CD4-positive, alpha-beta T cell treated with Interleukin-15 for 4 hours (primary cell): Measurements from ENCODE around the gene CACNA1C.
"Not testable (repeated sequence)": the region's sequence is repeated elsewhere in the genome, so short reads cannot be mapped to it uniquely, and the experiment has no call there.

ENCODE experiments used
- DNase-seq: peaks from one replicate; pipeline ENCODE4 v3.0.0-alpha.2; 2020; ENCODE audit warnings: low spot score

CACNA1C gene

DNA sequence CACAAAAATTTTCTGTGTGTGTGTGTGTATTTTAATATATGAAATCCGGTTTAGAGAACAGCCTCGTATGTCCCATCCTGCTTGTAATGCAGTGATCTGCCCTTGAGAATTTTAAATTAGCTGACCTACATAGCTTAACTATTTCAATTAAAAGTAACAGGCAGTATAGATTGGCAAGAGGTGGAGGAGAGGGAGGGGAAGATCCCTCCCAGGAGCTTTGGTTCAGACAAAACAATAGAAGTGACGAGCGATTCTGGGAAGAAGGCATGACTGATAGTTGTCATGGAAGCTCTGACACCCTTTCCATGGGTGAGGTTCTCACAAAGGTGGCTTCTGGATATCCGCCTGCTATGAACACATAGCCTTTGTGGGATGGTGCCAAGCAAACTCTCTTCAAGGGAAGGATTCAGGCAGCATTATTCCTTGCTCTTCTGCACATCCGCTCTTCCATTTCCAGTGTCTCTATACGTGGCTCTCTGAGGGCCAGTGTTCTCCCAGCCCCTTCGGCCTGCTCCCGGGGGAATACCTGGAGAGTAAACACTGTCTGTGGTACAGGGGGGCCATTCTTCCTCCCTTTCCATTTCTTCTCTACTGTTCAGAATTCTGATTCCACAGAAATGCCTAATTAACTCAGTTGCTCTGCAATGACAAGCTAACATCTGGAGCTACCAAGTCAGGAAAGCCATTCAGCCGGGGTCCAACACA, 182.0 kb downstream of the CACNA1C start:
- no peak for DNase-seq

GRCh38 chr12:2236506-2237294, 183.9 kb downstream of the CACNA1C start:
- no peak for DNase-seq

GRCh38 chr12:2238111-2238510, 185.3 kb downstream of the CACNA1C start:
- no peak for DNase-seq

- DNase-seq, result no peak
Measured at GRCh38 chr12:2239381-2239871, 186.6 kb downstream of the CACNA1C start.

- DNase-seq, result no peak
Measured at GRCh38 chr12:2240390-2240789, 187.6 kb downstream of the CACNA1C start.

- DNase-seq, result no peak
Measured at GRCh38 chr12:2240984-2241383, 188.2 kb downstream of the CACNA1C start.

DNA sequence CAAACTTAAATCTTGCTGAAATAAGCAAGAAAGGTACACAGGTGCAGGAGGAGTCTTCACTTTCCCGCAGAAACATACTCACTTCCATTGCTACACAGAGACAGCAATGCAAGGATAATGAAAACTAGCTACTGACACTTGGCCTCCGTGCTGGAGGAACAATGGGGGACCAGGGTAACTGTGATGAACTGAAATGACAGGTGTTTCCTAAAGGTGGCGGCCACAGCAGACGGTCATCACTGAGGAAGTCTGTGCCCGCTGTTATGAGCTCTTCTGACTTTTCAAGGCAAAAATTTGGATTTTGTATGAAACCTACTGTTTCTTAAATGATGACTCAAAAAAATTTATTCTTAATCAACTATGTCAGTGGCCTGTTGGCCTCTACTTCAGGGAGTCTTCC, 189.4 kb downstream of the CACNA1C start:
- DNase-seq, result no peak

DNA sequence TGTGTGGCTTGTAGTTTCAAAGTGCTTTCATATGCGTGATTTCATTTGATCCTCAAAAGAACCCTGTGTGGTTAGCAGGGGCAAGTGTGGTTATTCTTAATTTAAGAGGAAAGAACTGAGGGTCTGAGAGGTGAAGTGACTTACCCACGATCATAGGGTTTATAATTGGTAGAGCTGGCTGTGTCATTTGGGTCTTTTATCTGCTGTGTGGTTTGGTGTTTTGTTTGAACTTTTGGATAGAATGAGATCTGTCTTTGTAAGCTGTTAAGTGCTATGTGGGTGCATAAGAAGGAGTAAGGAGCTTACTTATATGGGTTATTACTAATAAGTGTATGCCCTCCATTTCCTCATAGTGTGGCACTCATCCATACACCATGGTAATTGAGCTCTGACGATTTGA, 190.0 kb downstream of the CACNA1C start:
- DNase-seq, result no peak

DNA sequence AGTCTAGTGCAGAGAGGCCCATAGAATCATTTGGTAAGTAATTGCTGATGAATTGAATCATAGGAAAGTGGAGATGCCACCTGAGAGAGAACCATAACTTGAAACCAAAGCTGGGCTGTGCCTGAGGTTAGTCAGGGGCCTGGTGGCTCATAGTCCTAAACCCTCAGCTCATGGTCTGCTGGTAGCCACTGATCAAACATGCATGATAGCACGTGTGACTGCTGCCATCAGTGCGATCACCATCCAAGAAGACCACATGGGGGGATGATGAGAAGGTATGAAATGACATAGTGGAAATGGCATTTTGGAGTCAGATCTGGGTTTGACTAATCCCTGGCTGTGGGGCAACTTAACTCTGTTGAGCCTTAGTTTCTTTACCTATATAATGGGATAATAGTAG, 190.5 kb downstream of the CACNA1C start:
- no peak for DNase-seq

DNA sequence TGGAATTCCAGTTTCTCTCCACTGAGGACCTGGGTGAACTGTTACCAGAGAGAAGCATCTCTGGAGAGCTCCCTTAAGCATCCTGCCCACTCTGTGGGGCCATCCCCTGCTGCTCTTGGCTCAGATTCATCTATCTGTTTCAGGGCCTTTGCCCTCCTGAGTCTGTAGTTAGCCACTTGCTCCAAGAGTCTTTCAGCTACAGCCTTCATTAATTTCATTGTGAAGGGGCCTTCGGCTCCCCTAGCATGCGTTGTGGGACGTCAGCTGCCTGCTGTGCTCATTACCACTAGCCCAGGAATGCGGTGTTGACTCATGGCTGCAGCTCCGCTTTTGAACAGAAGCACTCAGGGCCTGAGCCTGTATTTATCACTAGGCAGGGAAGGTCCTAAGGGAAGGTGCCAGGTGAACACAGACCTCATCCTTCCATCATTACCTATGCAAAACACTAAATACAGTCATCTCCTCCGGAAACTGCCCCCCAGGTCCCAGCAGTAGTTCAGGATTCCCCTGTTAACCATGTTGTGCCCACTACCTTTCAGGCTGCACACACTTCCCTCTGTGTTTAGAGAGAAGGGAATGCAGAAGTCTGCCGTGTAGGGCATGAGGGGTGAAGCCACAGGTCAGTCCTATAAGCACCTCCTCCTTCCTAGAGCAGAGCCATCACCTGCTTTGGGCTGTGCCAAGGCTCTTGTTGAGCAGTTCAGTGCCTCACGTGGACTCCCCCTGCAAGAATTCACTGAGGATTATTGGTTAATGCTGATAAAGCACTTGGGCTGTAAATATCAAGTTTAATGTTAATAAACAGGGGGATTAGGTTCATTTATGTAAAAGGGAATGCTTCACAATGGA, 191.4 kb downstream of the CACNA1C start:
- DNase-seq, result no peak

DNA sequence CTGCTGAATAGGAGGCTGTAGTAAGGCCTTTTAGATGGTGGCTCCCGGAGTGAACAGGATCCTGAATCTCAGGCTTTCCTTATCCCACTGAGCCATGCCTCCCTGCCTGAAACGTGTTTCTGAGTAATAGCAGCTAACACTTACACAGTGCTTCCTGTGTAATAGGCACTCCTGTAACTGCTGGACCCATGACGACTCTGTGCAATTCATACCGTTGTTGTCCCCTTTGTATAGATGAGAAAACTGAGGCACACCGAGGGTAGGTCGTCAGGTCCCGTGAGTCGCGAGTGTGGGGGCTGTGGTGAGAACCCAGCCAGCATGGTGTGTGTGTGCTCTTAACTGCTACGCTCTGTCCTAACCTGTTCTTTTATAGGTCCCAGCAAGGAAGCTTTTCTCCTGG, 193.6 kb downstream of the CACNA1C start:
- DNase-seq, result no peak

DNA sequence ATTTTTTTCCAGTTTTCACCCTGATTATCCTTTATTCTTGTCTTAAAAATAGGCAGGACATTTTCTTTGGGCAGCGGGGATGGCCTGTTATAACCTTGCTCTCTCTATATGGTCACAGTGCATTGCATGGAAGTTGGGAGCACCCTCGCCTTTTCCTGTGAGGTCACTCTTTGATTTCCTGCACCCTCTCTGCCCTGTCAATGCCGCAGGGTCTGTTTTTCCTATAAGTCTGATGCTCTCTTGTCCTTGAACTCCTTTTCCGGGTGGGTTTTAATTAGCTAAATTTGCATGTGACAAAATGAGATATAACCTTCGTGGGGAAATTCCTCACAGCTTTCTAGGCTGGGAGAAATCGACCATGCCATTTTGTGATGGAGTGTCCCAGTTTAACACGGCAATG, 194.3 kb downstream of the CACNA1C start:
- no peak for DNase-seq

- no peak for DNase-seq
Measured at GRCh38 chr12:2247596-2247995, 194.8 kb downstream of the CACNA1C start.

GRCh38 chr12:2248087-2248900, 195.5 kb downstream of the CACNA1C start:
- DNase-seq, result no peak

DNA sequence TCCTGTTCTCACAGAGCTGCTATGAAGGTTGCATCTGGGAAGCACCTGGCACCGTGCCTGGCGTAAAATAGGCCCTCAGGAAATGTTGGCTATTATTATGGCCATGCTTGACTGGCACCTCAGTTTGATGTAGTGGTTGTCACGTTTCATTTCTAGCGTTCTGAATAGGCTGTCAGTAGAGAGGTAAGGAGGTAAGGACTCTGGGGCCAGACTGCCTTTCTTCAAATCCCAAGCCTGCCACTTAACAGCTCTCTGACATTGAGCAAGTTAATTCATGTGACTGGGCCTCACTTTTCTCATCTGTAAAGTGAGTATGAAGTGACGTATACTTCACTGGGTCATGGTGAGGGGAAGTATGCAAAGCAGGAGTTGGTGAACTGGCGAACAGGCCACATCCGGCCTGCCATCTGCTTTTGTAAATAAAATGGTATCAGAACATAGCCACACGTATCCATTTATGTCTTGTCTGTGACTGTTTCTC, 196.2 kb downstream of the CACNA1C start:
- no peak for DNase-seq

DNA sequence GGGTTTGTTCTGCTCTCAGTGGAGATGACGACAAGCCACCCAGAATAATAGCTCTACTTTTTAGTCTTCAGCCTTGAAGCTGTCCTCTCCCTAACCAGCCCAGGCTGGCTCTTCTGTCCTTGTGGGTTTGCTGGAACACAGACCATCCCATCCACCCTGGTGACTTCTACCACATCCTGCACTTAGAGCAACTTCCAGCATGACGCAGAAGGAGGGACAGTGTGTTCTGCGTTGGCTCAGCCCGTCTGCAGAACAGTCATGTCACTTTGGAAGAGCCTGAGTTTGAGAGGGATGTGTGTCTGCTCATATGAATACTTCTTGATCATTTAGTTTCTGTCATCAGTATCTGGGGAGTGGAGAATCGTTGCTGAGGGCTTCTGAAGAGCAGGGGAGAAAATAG, 198.0 kb downstream of the CACNA1C start:
- DNase-seq, result no peak

GRCh38 chr12:2251526-2252209, 198.9 kb downstream of the CACNA1C start:
- no peak for DNase-seq

DNA sequence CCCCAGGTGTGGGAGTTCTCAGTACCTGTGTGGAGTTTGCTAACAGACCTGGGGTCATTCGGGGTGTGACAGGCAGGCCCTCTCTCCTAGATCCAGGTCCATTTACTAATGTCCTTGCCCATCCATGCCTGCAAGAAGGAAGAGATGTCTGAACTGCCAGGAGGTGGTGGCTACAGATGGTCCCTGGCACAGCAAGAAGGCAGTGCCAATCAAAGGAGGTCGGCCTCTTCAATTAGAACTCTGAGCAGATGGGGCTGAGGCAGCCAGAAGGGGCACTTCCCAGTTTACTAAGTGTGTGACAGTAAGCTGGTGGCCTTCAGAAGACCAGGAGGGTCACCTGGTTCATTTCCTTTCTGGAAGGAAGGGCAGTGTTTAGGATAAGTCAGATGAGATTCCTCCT, 202.5 kb downstream of the CACNA1C start:
- no peak for DNase-seq

- not testable (repeated sequence) for DNase-seq
Measured at GRCh38 chr12:2255731-2256130, 202.9 kb downstream of the CACNA1C start.

GRCh38 chr12:2256453-2256852, 203.7 kb downstream of the CACNA1C start:
- DNase-seq, result no peak

- no peak for DNase-seq
Measured at GRCh38 chr12:2256915-2257314, 204.1 kb downstream of the CACNA1C start.
